ENCODE results near the gene FBXW8.

GRCh38 chr12:117053050-117053400 is 142.3 kb downstream of the FBXW8 start:
- no peak for TF ChIP-seq EZH2 (IDR thresholded peaks at IDR 0.05; ENCODE audit: borderline replicate concordance, insufficient read depth, low read depth, low read length, poor library complexity, severe bottlenecking)
- TF ChIP-seq CTCF (IDR thresholded peaks at IDR 0.05), result no peak
